Kidney epithelial cell (primary cell): ENCODE results near the gene RGS5. TPM values are rescaled to one million over a fixed set of nuclear protein-coding genes. Genes with fewer than 3 reads are reported as not detected.

Experiments
- DNase-seq: peaks from one replicate; pipeline ENCODE4 v3.0.0-alpha.2; 2010; ENCODE audit warnings: low read depth
- H3K27me3 ChIP-seq: 2 replicates; pipeline ENCODE4 v1.6.0; 2011; ENCODE audit warnings: low read length; ENCODE audit not compliant: control insufficient read depth, insufficient read depth
- H3K36me3 ChIP-seq: 2 replicates; pipeline ENCODE4 v1.5.1; 2011; ENCODE audit warnings: low read length; ENCODE audit not compliant: control insufficient read depth, insufficient read depth
- H3K4me3 ChIP-seq: 2 replicates; pipeline ENCODE4 v1.5.1; 2011; ENCODE audit warnings: low read depth, mild to moderate bottlenecking, control low read depth, low read length
- total RNA-seq: library from RNA; depleted of rRNA; stranded (reverse); fragments of >200 nt; gene quantifications from 2 replicates; pipeline ENCODE4 v1.2.3, GENCODE V29; 2015
- TF ChIP-seq, protein P1 (sequence below): IDR thresholded peaks from 2 replicates; pipeline ENCODE4 v1.5.1; 2011; ENCODE audit warnings: mild to moderate bottlenecking, moderate library complexity, low read length, control low read depth, inconsistent platforms; ENCODE audit not compliant: insufficient read depth, poor library complexity, severe bottlenecking

The RGS5 gene
- total RNA-seq, 1 donor from 2014 or later, result 1.8 TPM

DNA sequence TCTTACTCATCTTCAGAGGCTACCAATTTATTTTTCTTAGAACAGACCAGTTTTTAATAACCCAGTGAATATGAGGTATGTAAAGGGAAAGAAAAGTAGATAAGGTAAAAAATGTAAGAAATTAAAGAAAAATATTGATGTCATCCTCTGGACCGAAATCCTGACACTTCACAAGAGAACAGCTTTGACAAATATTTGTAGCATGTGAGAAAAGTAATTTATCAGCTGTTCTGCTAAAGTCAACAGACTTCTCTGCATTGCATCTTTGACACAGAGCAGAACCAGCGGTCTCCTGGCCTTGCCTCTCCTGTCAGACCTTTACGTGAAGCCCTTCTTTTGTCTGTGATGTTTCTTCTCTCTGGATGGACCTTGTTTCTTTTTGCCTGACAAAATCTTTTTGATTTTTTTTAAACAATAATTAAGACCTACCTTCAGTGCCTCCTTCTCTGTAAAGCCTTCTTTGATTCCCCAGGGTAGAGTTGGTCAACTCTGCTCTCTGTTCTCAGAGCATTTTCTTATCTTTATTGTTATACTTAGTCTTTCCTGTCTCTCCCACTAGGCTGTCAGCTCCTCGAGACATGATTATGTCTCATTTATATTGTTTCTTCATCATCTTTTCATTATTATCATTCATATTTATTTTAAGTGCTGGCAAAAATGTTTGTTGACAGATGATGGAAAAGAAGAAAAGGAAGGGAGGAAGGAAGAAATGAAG, 98.2 kb downstream of the RGS5 start:
- no peaks in the 10 kb centered on the region for H3K27me3 ChIP-seq
- TF ChIP-seq, protein P1, sequence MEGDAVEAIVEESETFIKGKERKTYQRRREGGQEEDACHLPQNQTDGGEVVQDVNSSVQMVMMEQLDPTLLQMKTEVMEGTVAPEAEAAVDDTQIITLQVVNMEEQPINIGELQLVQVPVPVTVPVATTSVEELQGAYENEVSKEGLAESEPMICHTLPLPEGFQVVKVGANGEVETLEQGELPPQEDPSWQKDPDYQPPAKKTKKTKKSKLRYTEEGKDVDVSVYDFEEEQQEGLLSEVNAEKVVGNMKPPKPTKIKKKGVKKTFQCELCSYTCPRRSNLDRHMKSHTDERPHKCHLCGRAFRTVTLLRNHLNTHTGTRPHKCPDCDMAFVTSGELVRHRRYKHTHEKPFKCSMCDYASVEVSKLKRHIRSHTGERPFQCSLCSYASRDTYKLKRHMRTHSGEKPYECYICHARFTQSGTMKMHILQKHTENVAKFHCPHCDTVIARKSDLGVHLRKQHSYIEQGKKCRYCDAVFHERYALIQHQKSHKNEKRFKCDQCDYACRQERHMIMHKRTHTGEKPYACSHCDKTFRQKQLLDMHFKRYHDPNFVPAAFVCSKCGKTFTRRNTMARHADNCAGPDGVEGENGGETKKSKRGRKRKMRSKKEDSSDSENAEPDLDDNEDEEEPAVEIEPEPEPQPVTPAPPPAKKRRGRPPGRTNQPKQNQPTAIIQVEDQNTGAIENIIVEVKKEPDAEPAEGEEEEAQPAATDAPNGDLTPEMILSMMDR, result no peak
- no peaks in the 10 kb centered on the region for H3K36me3 ChIP-seq
- no peak for DNase-seq
- H3K4me3 ChIP-seq, result no peak overlapping the region

DNA sequence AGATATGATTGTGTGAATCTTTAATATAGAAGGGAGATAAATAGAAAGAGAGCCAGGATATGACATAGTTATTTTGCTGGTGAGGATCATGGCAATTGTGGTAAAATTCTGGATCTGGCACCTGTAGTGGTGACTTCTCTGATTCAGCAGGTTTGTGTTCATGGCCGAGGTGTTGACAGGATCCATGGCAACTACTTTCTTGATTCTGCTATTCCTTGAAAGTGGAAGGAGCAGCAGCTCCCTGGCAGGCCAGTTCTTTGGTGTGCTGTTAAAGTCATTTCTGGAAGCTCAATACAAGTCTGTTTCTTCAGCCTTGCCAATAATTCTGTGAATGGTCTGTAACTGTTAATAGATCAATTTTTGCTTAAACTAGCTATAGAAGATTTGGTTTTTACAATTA, 100.1 kb downstream of the RGS5 start:
- no peak overlapping the region for H3K4me3 ChIP-seq
- H3K27me3 ChIP-seq, result no peaks in the 10 kb centered on the region
- TF ChIP-seq, protein P1, result no peak
- H3K36me3 ChIP-seq, result no peaks in the 10 kb centered on the region
- DNase-seq, result no peak

DNA sequence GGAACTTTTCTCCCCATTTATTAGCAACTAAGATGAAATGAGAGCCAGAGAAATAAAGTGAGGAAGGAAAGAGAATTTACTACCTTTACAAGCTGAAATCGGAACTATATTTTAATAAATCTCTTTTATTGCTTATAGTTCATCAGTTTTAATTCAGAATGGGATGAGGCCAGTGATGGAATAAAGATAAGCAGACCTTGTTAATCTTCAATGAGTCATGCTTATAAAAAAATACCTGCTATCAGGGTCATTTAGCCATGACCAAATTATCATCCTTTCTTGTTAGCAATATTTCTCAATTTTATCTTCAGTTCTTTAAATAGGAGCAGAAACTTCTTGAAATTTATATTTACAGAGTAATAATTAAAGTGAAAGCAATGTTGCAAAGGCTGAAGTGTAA, 107.5 kb downstream of the RGS5 start:
- no peaks in the 10 kb centered on the region for H3K27me3 ChIP-seq
- no peak for DNase-seq
- TF ChIP-seq, protein P1, result no peak
- H3K36me3 ChIP-seq, result no peaks in the 10 kb centered on the region
- no peak overlapping the region for H3K4me3 ChIP-seq

DNA sequence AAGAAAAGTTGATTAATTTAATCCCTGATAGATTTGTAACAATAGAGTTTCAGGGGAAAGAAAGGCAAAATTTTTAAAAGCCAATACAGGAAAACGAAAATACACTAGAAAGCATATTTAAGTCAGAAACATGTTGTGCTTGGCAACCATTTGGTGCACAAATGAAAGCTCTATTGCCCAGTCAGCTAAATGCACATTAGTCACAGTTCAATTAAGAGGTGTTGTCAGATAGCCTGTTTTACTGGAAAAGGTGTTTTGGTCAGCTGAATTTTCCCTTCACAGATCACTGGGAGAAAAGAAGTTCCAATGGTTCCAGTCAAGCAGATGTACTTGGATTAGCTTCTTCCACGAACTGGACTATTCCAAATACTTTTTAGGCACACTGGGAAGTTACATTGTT, 108.1 kb downstream of the RGS5 start:
- TF ChIP-seq, protein P1, result no peak
- no peaks in the 10 kb centered on the region for H3K36me3 ChIP-seq
- peak; percentile 7 for DNase-seq
- H3K27me3 ChIP-seq, result no peaks in the 10 kb centered on the region
- H3K4me3 ChIP-seq, result no peak overlapping the region

DNA sequence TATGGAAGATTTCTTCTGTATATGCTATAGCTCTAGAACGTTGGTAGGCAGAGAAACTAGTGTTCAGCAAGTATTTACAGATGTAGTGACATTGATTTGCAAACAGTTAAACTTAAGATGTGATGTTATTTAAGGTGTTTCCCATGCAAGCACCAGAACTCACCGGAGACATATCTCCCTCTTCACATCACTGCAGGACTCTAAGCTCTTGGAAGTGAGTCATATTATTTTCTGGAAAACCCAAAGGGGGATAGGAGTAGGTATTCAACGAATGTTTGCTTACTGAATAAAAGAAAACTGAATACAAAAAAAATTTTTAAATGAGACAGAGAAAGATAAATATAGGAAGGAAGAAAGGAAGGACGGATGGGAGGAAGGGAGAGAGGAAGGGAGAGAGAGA, 108.5 kb downstream of the RGS5 start:
- TF ChIP-seq, protein P1, result no peak
- Histone ChIP-seq H3K4me3 (no peak overlapping the region), H3K27me3 (no peaks in the 10 kb centered on the region), H3K36me3 (no peaks in the 10 kb centered on the region)
- no peak for DNase-seq

DNA sequence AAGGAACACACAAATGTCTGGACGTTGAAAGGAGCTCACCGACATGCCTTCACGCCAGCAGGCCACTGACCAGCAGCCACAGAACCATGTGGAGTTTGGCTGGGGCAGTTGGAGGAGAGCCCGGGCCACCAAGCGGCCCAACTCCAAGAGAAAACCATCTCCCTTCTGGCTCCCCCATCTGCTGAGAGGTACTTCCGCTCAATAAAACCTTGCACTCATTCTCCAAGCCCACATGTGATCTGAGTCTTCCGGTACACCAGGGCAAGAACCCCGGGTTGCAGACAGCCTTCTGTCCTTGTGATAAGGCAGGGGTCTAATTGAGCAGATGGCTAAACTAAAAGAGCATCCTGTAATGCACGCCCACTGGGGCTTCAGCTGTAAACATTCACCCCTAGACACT, 109.1 kb downstream of the RGS5 start:
- no peaks in the 10 kb centered on the region for H3K27me3 ChIP-seq
- H3K36me3 ChIP-seq, result no peaks in the 10 kb centered on the region
- H3K4me3 ChIP-seq, result no peak overlapping the region
- DNase-seq, result no peak
- TF ChIP-seq, protein P1, result no peak
